Ishikawa (cell line): ENCODE measurements around the gene FOXP1.

Experiments used
- CEBPB ChIP-seq: IDR thresholded peaks from 2 replicates; pipeline ENCODE4 v1.6.1; 2012
- CREB1 ChIP-seq: IDR thresholded peaks from 2 replicates; pipeline ENCODE4 v1.6.1; 2012; ENCODE audit warnings: low read depth
- EGR1 ChIP-seq: IDR thresholded peaks from 2 replicates; pipeline ENCODE4 v1.6.1; 2012
- EP300 ChIP-seq: IDR thresholded peaks from 2 replicates; pipeline ENCODE4 v1.6.1; 2012; ENCODE audit warnings: borderline replicate concordance
- FOXM1 ChIP-seq: IDR thresholded peaks from 2 replicates; pipeline ENCODE4 v1.6.1; 2012; ENCODE audit warnings: low read depth, borderline replicate concordance
- MAX ChIP-seq: IDR thresholded peaks from 2 replicates; pipeline ENCODE4 v1.6.1; 2012
- NFIC ChIP-seq: IDR thresholded peaks from 2 replicates; pipeline ENCODE4 v1.6.1; 2012
- RAD21 ChIP-seq: IDR thresholded peaks from 2 replicates; pipeline ENCODE4 v1.6.1; 2012; ENCODE audit warnings: low read depth
- REST ChIP-seq: IDR thresholded peaks from 2 replicates; pipeline ENCODE4 v1.6.1; 2012; ENCODE audit warnings: low read depth, mild to moderate bottlenecking
- TAF1 ChIP-seq: IDR thresholded peaks from 2 replicates; pipeline ENCODE4 v1.6.1; 2012; ENCODE audit warnings: low read depth, mild to moderate bottlenecking
- TCF12 ChIP-seq: IDR thresholded peaks from 2 replicates; pipeline ENCODE4 v1.6.1; 2012; ENCODE audit warnings: low read depth
- TEAD4 ChIP-seq: IDR thresholded peaks from 2 replicates; pipeline ENCODE4 v1.6.1; 2012
- USF1 ChIP-seq: IDR thresholded peaks from 2 replicates; pipeline ENCODE4 v1.6.1; 2012
- YY1 ChIP-seq: IDR thresholded peaks from 2 replicates; pipeline ENCODE4 v1.6.1; 2012; ENCODE audit warnings: low read depth
- ZBTB7A ChIP-seq: IDR thresholded peaks from 2 replicates; pipeline ENCODE4 v1.6.1; 2012; ENCODE audit warnings: low read depth

The FOXP1 gene

GRCh38 chr3:71294919-71295318, 288.6 kb downstream of the FOXP1 start:
- no peak for TF ChIP-seq ZBTB7A
- no peak for TF ChIP-seq EP300

- no peak for TF ChIP-seq MAX
- no peak for TF ChIP-seq REST
- no peak for TF ChIP-seq YY1
- no peak for TF ChIP-seq RAD21
- TF ChIP-seq EGR1 = no peak
- TF ChIP-seq EP300 = no peak
- no peak for TF ChIP-seq CEBPB
- no peak for TF ChIP-seq TCF12
- no peak for TF ChIP-seq TAF1
- TF ChIP-seq ZBTB7A = no peak
- no peak for TF ChIP-seq CREB1
Observed at GRCh38 chr3:71290301-71290700, 293.2 kb downstream of the FOXP1 start.

GRCh38 chr3:71288269-71288930, 295.1 kb downstream of the FOXP1 start:
- no peak for TF ChIP-seq USF1
- no peak for TF ChIP-seq MAX
- TF ChIP-seq REST = no peak
- no peak for TF ChIP-seq EGR1
- TF ChIP-seq RAD21 = no peak
- no peak for TF ChIP-seq EP300
- TF ChIP-seq YY1 = no peak
- no peak for TF ChIP-seq CREB1
- no peak for TF ChIP-seq TEAD4
- no peak for TF ChIP-seq TCF12
- no peak for TF ChIP-seq NFIC
- TF ChIP-seq ZBTB7A = no peak
- TF ChIP-seq FOXM1 = no peak
- TF ChIP-seq CEBPB = no peak
- no peak for TF ChIP-seq TAF1

GRCh38 chr3:71285086-71285485, 298.4 kb downstream of the FOXP1 start:
- TF ChIP-seq FOXM1 = no peak
- TF ChIP-seq YY1 = no peak
- no peak for TF ChIP-seq TCF12

GRCh38 chr3:71282976-71283375, 300.6 kb downstream of the FOXP1 start:
- TF ChIP-seq YY1 (no peak), NFIC (no peak), REST (no peak), EP300 (no peak)

GRCh38 chr3:71281280-71281679, 302.2 kb downstream of the FOXP1 start:
- TF ChIP-seq RAD21 = no peak
- no peak for TF ChIP-seq YY1
- no peak for TF ChIP-seq ZBTB7A
